NCI-H69 (cell line): ENCODE results near the gene COQ8A.
A peak's percentile ranks its signal among the peaks of the same experiment; 100 is the strongest.
"Not testable (repeated sequence)": the region's sequence is repeated elsewhere in the genome, so short reads cannot be mapped to it uniquely, and the experiment has no call there.

ENCODE experiments used
- DNase-seq: peaks from one replicate; lab custom pipeline; 2025; lab: John Stamatoyannopoulos, UW

COQ8A gene

DNA sequence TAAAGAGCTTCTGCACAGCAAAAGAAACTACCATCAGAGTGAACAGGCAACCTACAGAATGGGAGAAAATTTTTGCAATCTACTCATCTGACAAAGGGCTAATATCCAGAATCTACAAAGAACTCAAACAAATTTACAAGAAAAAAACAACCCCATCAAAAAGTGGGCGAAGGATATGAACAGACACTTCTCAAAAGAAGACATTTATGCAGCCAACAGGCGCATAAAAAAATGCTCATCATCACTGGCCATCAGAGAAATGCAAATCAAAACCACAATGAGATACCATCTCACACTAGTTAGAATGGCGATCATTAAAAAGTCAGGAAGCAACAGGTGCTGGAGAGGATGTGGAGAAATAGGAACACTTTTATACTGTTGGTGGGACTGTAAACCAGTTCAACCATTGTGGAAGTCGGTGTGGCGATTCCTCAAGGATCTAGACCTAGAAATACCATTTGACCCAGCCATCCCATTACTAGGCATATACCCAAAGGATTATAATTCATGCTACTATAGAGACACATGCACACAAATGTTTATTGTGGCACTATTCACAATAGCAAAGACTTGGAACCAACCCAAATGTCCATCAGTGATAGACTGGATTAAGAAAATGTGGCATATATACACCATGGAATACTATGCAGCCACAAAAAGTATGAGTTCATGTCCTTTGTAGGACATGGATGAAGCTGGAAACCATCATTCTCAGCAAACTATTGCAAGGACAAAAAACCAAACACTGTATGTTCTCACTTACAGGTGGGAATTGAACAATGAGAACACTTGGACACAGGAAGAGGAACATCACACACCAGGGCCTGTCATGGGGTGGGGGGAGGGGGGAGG, 10.6 kb upstream of the COQ8A start:
- DNase-seq, result not testable (repeated sequence)

DNA sequence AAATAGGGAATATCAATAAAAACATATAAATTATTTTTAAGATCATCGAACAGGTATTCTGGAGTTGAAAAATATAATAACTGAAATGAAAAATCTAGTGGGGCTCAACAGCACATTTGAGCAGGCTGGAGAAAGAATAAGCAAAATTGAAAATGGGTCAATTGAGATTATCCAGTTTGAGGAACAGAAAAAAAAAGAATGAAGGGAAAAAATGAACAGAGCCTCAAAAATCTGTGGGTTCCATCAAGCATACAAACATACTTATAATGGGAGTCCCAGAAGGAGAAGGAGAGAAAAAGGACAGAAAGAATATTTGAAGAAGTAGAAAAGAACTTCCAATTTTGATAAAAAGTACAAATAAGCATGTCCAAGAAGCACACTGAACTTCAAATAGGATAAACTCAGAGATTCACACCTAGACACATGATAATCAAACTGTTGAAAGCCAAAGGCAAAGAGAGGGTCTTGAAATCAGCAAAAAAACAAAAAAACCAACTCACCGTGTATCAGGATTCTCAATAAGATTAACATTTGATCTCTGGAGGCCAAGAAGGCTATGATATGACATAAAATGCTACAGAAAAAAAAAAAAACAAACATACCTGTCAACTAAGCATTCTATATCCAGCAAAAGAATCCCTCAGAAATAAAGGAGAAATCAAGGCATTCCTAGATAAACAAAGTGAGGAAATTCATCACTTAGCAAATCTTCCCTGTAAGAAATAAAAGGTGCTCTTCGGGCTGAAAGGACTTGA, 5.4 kb upstream of the COQ8A start:
- no peak for DNase-seq

DNA sequence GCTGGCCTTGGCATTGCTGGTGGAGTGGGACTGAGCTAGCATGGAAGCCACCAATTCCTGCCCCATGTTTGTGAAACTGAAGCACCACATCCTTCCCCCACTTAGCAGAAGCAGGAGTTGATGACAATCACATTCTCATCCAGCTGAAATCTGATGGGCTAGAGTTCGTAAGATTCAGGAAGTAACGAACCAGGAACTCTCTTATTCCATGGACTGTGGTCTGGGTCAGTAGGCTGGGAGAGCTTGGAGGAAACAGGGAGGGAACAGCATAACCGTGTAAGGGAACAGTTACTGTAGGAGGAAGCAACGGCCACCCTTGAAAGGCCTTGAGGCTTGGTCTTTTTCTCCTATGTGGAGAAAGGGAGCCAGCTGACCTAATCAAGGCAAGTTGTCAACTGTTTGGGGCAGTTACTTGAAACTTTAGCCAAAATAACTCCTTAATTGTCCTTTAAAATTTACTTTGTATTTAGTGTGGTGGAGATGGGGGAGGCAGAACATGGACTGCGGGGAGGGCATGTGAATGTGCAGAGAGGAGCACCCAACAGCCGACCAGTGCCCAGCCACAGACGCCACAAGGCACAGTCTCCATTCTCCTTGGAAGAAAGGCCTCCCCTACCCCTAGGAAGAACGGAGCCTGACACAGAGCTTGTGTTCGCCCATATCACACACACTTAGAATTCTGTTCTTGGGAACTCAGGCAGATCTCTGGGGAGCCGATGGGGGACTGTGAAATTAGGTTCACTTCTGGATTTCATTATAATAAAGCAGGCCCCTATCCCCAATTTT, 2.0 kb upstream of the COQ8A start:
- DNase-seq, result no peak

DNA sequence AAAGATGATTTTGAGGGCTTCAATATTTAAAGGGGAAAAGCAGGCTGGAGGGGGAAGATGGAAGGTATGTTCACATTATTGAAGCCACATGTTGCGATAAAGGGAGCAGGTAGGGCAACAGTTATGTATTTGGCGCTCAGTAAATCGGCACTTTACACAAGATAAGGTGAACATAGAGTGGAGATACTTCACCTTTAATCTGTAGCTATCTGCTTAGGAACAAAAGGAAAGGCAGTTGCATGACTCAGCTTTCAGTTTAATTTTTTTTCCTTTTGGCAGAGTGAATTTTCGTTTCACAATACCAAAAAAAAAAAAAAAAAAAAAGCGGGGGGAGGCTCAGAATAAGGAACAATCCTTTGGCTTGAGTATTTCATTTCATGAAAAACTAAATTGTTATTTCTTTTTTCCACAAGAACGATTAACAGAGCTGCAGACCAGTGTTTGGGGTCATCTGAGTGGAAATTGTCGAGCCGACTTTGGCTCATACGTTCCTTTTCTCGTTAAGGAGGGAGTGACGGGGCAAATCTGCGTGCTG, 1.1 kb upstream of the COQ8A start:
- DNase-seq, result peak; percentile 43

DNA sequence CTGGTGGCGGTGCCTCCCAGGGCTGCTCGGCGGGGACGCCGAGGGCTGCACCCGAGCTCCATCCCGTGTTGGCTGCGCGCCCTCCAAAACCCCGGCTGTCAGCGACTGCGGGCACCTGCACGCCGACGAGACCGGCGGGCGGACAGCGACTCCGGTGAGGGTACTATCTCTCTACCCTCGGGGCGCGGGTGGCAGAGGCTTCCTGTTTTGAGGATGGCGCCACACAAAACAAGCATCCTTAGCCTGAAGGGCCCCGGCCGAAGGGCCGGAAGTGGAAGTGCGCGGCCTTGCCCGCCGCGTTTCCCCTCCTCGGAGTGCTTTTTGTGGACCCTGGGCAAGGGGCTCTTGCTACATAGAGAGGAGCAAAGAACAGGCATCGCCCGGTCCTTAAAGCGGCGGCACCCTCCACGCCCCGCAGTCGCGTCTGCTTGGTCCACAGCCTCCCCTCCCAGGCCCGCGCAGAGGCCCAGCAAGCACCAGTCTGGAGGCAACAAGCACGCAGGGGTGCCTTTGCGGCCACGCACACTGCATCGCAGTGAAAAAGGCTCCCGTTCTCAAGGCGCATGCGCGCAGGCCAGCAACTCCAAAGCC, 561 bp upstream of the COQ8A start:
- DNase-seq, result peak; percentile 94

DNA sequence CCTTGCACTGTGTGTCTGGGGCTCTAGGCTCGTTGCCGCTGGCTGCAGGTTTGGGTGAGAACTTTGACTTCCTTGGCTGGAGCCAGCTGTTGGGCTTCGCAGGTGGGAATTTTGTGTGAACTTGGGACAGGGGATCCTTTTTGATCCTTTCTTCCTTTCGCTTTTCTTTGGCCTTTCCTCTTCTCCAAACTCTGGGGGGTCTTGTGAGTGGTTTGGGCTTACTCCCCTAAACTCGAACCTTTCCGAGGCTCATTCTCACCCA, 643 bp downstream of the COQ8A start:
- no peak for DNase-seq

DNA sequence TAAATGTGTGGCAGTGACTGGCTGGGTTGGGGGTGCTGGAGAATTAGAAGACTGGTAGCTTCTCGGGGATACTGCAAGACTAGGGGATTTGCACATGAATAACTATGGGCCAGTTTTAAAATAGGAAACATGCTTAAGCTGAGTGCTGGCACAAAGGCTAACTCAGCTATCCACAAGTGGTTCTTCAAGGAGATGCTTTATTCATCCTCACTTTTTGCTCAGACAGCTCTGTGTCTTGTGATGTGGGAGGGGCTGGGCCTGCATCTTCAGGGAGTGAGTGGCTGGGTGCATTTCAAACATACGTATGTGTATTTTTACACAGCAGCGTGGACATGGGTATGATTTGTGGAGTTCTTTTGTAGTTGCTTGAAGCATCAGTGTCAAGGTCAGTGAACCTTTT, 2.3 kb downstream of the COQ8A start:
- no peak for DNase-seq

DNA sequence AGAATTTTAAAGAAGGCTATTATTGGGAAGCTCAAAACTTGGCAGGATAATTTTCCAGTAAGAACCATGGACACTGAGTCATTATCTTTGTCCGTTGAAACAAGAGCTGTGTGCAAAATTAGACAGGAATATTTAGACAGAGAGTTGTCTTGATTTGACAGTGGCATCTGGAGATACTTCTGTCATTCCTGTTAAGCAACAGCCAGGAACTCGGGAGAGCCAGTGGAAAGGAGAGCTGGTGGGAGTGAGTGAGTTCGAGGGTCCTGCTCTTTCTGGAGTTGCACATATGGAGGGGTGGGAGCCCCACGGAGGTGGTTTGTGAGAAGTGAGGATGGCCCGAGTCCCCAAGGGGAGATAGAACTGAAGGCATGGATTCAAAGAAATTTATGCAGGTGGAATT, 3.1 kb downstream of the COQ8A start:
- no peak for DNase-seq

DNA sequence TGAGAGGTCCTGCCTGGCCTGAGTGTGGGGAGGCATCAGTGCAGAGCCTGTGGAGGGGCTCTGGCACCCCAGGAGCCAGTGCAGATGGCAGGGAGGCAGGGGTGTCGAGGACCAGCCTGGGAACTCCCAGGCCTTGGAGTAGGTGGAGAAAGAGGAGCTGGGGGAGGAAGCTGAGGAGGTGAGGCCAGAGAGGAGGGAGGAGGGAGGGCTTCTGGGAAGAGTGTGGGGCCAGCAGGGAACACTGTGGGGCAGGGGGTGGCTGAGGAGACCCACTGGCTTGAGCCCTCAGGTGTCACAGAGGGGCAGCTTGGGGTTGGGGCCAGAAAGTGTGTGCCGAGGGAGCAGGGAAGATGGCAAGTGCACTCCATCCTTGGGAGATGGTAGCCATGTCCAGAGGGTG, 3.8 kb downstream of the COQ8A start:
- DNase-seq, result no peak

DNA sequence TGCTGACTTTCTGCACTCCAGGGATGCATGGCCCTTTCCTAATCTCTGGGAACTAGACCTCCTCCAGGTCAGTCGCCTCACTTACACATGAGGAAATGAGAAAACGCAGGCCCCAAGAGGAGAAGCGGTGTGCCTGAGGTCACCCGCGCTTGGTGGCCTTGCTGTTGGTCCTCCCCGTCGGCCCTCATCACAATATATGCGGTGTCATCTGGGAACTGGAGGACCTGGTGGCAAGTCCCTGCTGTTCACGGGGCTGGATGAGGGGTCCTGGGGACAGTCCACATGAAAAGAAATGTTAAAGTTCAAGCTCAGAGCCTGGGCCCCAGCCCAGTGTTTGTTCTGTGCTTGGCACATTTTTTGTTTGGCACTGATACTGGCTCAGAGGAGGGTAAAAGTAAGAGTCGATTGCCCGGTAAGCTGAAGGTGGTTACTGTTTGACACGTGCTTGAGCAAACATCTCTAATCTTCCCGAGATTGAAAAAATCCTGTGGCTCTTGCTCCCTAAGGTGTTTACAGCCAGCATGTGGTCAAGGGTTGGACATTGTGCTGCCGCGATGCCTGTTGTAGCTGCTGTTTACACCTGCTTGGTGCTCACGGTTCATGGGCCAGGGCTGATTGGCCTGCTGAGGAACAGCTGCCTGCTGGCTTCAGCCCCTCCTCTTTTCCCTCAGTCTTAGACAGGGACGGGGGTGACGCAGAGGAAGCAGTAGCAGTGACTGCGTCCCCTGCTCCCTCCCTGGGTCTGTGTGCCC, 5.2 kb downstream of the COQ8A start:
- peak; percentile 93 for DNase-seq

DNA sequence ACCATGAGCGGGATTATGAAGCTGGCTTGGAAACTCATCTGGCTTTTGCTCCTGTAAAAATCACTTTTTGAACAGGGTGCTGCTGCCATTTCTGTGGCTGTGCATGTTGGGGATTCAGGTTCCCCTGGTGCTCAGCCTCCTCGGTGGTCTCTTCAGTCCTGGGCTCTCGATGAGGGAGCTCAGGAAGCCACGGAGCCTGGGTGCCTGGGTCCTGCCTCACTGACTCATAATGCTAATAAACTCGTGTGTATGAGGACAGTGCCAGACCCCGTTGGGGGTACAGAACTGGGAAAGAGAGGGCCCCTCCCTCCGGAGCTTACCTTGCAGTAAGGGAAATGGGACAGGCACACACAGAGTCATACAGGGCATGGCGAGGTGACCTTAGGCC, 5.8 kb downstream of the COQ8A start:
- peak; percentile 49 for DNase-seq

DNA sequence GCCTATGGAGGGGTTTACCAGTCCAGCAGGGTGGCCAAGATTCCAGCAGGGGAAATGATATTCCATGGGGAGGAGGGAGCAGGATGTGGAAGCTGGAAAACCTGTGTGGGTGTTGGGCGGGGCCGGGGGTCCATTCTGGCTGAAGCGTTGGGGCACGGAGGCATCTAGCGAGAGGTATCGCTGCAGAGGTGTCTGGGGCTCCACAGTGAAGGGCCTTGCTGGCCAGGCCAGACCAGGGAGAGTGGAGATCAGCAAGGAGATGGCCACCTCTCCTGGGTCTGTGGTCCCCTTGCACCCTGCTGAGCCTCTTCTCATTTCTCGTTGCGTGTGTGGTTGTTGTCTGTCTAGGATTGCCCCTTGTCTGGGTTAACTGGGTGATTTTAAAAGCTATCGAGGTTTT, 6.2 kb downstream of the COQ8A start:
- DNase-seq, result no peak

DNA sequence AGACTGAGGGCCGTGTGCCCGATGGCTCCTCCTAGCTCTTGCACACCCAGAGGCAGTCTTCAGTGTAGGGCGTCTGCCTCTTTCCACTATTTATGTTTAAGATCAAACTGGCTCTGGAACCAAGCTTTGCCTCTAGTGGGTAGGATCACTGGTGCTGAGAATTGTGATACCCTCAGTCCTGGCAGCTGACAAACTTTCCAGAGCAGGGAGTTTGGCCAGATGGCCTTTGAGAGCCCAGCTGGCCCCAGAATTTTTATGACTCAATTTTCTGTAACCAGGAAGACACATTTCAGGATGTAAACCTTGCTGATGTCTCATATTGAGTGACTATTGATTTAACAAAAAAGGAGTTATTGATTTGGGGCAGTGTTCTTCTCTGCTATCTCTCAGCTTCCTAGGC, 6.7 kb downstream of the COQ8A start:
- peak; percentile 62 for DNase-seq

DNA sequence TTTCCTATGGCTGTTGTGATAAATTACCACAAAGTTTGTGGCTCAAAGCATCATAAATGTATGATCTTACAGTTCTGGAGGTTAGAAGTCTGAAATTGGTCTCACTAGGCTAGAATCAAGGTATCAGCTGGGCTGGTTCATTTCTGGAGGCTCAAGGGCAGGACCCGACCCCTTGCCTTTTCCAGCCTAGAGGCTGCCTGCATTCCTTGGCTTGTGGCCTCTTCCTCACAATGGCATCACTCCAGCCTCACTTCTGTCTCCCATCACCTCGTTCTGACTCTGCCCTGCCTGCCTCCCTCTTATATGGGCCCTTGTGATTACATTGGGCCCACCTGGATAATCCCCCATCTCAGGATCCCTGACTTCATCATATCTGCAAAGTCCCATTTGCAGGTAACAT, 8.0 kb downstream of the COQ8A start:
- no peak for DNase-seq

DNA sequence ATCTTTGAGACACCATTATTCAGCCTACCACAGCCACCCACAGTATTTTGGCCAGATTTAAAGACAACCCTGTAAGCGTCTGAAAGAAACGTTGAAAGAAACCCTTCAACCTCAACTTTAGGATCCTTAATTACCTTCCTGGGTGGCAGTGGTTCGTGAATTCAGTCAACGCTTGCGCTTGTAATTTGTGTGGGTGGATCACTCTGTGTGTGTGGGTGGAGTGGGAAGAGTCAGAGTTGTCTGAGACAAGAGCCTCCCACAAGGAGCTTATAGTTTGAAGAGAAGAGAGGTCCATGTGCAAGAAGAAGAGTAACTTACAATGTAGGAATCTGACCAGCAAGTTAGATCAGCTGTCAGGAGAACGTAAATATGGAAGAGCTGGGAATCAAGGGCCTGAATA, 8.4 kb downstream of the COQ8A start:
- DNase-seq, result no peak

DNA sequence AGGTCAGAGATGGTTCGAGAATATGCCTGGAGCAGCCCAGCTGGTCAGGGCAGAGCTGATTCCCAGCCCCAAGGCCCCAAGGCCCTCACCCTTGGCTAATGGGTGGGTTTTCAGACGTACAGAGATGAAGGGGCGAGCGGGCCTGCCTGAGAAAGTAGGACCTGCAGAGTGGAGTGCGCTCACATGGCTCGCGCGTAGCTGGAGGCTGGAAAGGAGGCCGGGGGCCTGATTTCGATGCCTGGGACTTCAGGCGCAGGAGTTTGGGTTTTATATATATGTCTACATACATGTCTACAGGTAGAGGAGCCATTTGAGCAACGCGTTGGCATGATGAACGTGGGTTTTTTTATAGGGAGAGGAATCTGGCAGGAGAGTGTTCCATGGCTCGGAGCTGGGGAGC, 8.9 kb downstream of the COQ8A start:
- no peak for DNase-seq

DNA sequence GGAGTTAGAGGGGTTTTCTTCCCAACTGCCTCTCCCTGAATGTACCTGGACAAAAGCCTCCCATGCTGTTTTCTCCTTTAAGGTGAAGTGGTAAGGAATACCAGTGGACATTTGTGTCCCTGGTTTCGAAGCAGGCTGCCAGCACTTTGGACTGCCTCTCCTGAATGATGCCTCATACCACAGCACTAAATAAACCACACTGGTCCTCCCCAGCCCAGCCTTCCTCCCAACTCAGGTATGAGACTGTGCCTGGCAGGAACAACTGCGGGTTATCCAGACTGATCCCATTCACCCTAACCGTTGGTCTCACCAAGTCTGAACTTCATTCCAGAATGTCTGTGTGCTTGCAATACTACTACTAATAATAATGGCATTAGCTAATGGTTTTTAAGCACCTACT, 9.3 kb downstream of the COQ8A start:
- DNase-seq, result no peak

DNA sequence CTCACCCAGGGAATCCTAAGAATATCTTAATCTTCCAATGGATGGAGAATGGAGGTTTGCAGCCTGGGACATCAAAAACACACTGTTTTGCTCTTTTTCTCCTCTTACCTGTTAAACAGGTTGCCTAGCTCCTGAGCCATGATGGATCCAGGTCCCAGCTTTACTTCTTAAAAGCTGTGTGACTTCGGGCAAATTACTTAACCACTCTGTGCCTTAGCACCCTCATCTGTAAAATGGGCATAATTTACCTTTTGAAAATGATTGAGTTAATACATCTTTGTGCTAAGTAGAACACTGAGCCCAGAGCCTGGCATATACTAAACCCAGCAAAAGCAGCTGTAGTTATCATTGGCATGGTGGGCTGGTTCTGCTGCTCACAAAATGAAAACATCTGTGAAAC, 10.2 kb downstream of the COQ8A start:
- DNase-seq, result no peak

DNA sequence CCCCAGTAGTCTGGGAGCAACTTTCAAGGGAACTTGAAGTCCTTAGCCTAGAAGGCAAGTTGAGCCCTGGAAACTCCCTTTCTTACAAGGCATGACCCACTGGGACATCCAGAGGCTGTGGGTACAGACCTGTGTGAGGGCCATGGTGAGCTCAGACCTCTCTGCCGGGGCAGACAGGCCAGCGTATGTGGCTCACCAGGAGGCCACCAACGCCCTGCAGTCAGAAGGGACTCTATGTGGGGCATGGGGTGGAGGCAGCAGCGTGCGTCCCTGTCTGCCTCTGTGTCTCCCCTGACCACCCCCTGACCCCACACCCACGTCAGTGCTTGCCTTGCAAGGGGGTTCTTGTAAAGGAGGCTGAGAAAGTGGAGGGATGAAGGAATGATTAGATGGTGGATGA, 10.8 kb downstream of the COQ8A start:
- no peak for DNase-seq

DNA sequence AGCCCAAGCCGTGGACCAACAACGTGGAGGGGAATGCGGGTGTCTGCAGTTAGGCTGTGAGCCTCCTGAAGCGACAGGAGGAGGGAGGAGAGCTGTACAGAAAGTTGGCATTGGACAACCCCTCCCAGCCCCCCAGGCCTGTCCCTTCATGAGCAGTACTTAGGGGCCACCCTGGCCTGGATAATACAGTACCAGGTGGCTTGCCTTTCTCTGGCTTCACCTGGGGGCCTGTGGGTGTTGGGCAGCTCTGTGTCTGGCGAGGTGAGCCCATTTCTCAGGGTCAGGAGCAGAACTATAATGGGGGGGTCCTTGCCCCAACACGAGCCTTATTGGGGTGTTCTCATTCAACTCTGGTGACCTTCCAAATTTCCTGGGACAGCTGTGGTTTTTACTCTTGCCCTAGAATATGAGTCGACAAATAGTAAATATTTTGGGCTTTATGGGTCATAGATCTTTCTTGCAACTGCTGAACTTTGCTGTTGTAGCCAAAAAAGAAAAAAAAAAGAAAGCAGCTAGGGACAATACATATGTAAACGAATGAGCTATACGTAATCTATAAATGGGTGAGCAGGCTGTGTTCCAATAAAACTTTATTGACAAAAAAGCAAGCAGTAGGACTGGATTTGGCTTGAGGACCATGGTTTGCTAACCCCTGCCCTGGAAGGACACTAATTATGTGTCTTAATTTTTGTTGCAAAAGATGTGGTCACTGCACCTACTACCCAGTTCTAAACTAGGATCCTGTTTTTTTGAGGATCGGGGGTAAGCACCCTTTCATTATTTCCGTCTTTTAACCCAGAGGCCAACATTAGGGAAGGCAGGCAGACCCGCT, 11.4 kb downstream of the COQ8A start:
- no peak for DNase-seq

DNA sequence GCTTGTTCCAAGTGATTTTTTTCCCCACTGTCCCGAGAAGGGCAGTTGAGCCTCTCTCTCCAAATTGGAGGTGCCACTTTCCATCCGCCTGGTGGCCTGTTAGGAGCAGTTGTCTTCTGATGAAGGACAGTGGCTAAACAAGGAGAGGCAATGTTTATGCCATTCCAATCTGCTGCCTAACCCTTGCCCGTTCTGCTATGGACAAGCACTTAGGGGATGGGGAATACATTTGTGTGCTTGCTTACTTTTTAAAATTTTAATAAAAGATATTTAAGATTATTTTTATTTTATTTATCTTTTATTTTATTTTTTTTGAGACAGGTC, 12.0 kb downstream of the COQ8A start:
- no peak for DNase-seq
